GM12875 (cell line): ENCODE results near the gene CRIP2.
A peak's percentile ranks its signal among the peaks of the same experiment; 100 is the strongest.

Source experiments
- H3K4me3 ChIP-seq: one replicate; pipeline ENCODE4 v1.5.1; 2011; ENCODE audit warnings: low read depth, low read length, control low read depth
- TF ChIP-seq, protein P1 (sequence below): IDR thresholded peaks from 2 replicates; pipeline ENCODE4 v1.5.1; 2011; ENCODE audit warnings: low read depth, mild to moderate bottlenecking, control low read depth, inconsistent platforms, low read length, moderate library complexity, borderline replicate concordance; ENCODE audit not compliant: insufficient read depth

CRIP2 gene

GRCh38 chr14:105474483-105475268 is at the start of gene CRIP2:
Gene CRIP2, plus strand, starts transcription at chr14:105474821. Its CDS starts 42 bp downstream, at chr14:105474863.
- peak within 1 kb of the TSS; percentile 44 for H3K4me3 ChIP-seq
- TF ChIP-seq, protein P1, sequence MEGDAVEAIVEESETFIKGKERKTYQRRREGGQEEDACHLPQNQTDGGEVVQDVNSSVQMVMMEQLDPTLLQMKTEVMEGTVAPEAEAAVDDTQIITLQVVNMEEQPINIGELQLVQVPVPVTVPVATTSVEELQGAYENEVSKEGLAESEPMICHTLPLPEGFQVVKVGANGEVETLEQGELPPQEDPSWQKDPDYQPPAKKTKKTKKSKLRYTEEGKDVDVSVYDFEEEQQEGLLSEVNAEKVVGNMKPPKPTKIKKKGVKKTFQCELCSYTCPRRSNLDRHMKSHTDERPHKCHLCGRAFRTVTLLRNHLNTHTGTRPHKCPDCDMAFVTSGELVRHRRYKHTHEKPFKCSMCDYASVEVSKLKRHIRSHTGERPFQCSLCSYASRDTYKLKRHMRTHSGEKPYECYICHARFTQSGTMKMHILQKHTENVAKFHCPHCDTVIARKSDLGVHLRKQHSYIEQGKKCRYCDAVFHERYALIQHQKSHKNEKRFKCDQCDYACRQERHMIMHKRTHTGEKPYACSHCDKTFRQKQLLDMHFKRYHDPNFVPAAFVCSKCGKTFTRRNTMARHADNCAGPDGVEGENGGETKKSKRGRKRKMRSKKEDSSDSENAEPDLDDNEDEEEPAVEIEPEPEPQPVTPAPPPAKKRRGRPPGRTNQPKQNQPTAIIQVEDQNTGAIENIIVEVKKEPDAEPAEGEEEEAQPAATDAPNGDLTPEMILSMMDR, result no peak

DNA sequence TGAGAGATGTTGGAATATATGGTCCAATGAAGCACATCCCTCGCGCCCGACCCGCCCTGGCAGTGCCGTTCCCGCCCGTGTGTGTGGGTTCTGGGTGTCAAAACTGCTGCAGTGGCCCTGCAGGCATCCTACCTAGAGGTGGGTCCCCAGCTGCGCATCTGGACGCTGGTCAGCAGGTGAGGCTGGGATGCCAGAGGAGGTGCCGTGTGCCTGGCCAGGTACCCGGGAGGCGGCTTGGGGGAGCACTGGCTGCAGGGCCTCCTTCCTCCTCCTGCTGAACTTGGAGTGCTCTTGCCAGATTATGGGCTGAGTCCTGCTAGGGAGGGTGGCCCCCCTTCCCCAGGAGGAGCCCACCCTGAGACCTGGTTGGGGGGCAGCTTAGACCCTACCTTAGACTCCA is 49.8 kb upstream of the CRIP2 start:
- H3K4me3 ChIP-seq, result no peak overlapping the region
- TF ChIP-seq, protein P1, result no peak

- TF ChIP-seq, protein P1, result no peak
- H3K4me3 ChIP-seq, result no peak overlapping the region
These were observed 48.8 kb upstream of the CRIP2 start for GRCh38 chr14:105425823-105426247.

- TF ChIP-seq, protein P1, result no peak
- no peak overlapping the region for H3K4me3 ChIP-seq
These were observed 48.0 kb upstream of the CRIP2 start for GRCh38 chr14:105426416-105427130.

DNA sequence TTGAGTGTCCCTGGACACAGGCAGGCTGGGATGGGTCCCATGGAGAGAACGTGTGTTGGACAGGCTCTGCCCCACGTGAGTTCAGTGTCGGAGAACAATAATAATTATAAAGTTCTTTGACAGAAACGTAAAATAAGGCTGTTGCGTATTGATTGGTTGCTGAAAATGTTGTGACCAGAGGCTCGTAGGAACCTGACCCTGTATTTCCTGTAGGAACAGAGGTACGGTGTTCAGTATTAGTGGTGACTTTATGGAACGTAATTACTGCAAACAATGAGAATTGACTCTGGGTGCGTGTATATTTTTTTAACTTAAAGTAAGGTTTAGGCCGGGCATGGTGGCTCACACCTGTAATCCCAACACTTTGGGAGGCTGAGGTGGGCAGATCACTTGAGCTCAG is 47.2 kb upstream of the CRIP2 start:
- TF ChIP-seq, protein P1, result no peak
- H3K4me3 ChIP-seq, result no peak overlapping the region

DNA sequence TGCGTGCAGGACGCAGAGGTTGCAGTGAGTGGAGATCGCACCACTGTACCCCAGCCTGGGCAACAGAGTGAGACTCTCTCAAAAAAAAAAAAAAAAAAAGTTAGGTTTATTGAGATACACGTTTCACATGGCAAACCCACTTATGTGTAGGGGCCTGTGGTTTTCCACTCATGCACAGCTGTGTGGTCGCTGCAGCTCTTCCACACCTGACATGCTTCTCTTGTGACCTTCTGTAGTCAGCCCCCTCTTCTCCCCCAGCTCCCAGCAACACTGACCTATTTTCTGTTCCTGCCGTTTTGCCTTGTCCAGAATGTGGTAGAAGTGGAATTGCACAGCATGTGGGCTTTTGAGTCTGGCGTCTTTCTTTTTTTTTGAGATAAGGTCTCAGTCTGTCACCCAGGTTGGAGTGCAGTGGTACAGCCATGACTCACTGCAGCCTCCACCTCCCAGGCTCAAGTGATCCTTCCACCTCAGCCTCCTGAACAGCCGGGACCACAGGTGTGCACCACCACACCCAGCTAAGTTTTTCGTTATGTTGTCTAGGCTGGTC is 46.6 kb upstream of the CRIP2 start:
- H3K4me3 ChIP-seq, result no peak overlapping the region

More for the DNA sequence above, 46.6 kb upstream of the CRIP2 start:
- TF ChIP-seq, protein P1, result no peak
